Activated CD4-positive, alpha-beta memory T cell treated with anti-CD3 and anti-CD28 coated beads, Interleukin-2, amount 10 ng/mL, durations not matched to agents 7 days and 5 days (primary cell): ENCODE data around the gene ATP1A3. TPM values are rescaled to one million over a fixed set of nuclear protein-coding genes. Genes with fewer than 3 reads are reported as not detected.

Experiments
- CTCF ChIA-PET: fragments of 350-600 bp; sonication (Branson Sonifier 250); formaldehyde crosslinking; loops from one replicate; lab custom pipeline; 2021; ENCODE audit warnings: antibody characterized with exemption, inconsistent platforms; lab: Charles Lee
- POLR2A ChIA-PET: fragments of 350-600 bp; sonication (Branson Sonifier 250); formaldehyde crosslinking; loops from one replicate; lab custom pipeline; 2021; ENCODE audit warnings: antibody characterized with exemption; lab: Charles Lee
- DNase-seq: peaks from one replicate; pipeline ENCODE4 v3.0.0-alpha.2; 2020
- H3K27ac Mint-ChIP-seq: one replicate; pipeline ENCODE4 v1.8.0; 2021; ENCODE audit warnings: mild to moderate bottlenecking, mixed read lengths
- H3K27me3 Mint-ChIP-seq: one replicate; pipeline ENCODE4 v1.8.0; 2021; ENCODE audit warnings: mixed read lengths
- H3K36me3 Mint-ChIP-seq: one replicate; pipeline ENCODE4 v1.8.0; 2021; ENCODE audit warnings: low read depth, mixed read lengths
- H3K4me1 Mint-ChIP-seq: one replicate; pipeline ENCODE4 v1.8.0; 2021; ENCODE audit warnings: mixed read lengths
- H3K4me3 Mint-ChIP-seq: one replicate; pipeline ENCODE4 v1.8.0; 2021; ENCODE audit warnings: mild to moderate bottlenecking, mixed read lengths
- H3K9me3 Mint-ChIP-seq: one replicate; pipeline ENCODE4 v1.8.0; 2021; ENCODE audit warnings: mixed read lengths
- total RNA-seq, 2 experiments: library from RNA; stranded (reverse); gene quantifications; one replicate each; pipeline ENCODE4 v1.2.3, GENCODE V29; 2021

ATP1A3 gene
- total RNA-seq, 2 experiments from 2014 or later = 1.2 to 1.9 TPM

- POLR2A ChIA-PET = no interaction called here
- DNase-seq = no peak
- H3K27ac Mint-ChIP-seq = no peak overlapping the region
- no peaks in the 10 kb centered on the region for H3K9me3 Mint-ChIP-seq
- no peaks in the 10 kb centered on the region for H3K36me3 Mint-ChIP-seq
- H3K4me3 Mint-ChIP-seq = no peak overlapping the region
- CTCF ChIA-PET = no interaction called here
- peaks cover 3% of the 10 kb centered on the region for H3K4me1 Mint-ChIP-seq
- H3K27me3 Mint-ChIP-seq = peaks cover 25% of the 10 kb centered on the region
These were observed 76.4 kb downstream of the ATP1A3 start for GRCh38 chr19:41917676-41918075.

Other genes starting within 250 kb of the ATP1A3 start
- gene CEACAM6, start 238.7 kb downstream of the ATP1A3 start, total RNA-seq = not detected
- not detected for gene CEACAM3, start 197.6 kb downstream of the ATP1A3 start, total RNA-seq
- gene LYPD4, start 149.5 kb downstream of the ATP1A3 start, total RNA-seq = not detected
- gene DMRTC2, start 149.2 kb downstream of the ATP1A3 start, total RNA-seq = not detected
- gene RPS19, start 134.0 kb downstream of the ATP1A3 start, total RNA-seq = 1,000 to 10,000 TPM; 2,625 to 2,652 TPM
- gene CD79A, start 117.0 kb downstream of the ATP1A3 start, total RNA-seq = under 1 TPM; 0.35 to 0.38 TPM
- 100 to 1,000 TPM; 657 TPM for gene ARHGEF1, start 111.0 kb downstream of the ATP1A3 start, total RNA-seq
- 1 to 10 TPM; 1.5 to 1.7 TPM for gene ERFL, start 65.8 kb downstream of the ATP1A3 start, total RNA-seq
- gene RABAC1, start 34.9 kb downstream of the ATP1A3 start, total RNA-seq = 100 to 1,000 TPM in 1 of 2 experiments, 10 to 100 TPM in 1; 97.2 to 105 TPM
- under 1 TPM; 0.38 to 0.68 TPM for gene GRIK5, start 76.0 kb upstream of the ATP1A3 start, total RNA-seq
- 10 to 100 TPM; 14.3 to 14.5 TPM for gene ZNF574, start 81.9 kb upstream of the ATP1A3 start, total RNA-seq
- gene POU2F2, start 138.2 kb upstream of the ATP1A3 start, total RNA-seq = 10 to 100 TPM; 31.3 to 35.8 TPM
- 10 to 100 TPM; 54.1 to 59.8 TPM for gene DEDD2, start 223.4 kb upstream of the ATP1A3 start, total RNA-seq
- 10 to 100 TPM; 21.5 to 21.7 TPM for gene ZNF526, start 226.1 kb upstream of the ATP1A3 start, total RNA-seq
- 10 to 100 TPM; 48.9 to 50.7 TPM for gene GSK3A, start 248.4 kb upstream of the ATP1A3 start, total RNA-seq